Measurements from ENCODE around the gene ZNHIT6.

The ZNHIT6 gene

GRCh38 chr1:85615586-85616363 lies 92.5 kb downstream of the ZNHIT6 start:
- DNase-seq: no peak

GRCh38 chr1:85612704-85613361 lies 95.4 kb downstream of the ZNHIT6 start:
- no peak for DNase-seq

GRCh38 chr1:85611856-85612255 lies 96.4 kb downstream of the ZNHIT6 start:
- DNase-seq: no peak

GRCh38 chr1:85611425-85611824 lies 96.8 kb downstream of the ZNHIT6 start:
- no peak for DNase-seq

- DNase-seq: no peak
Observed at GRCh38 chr1:85609976-85610375, 98.3 kb downstream of the ZNHIT6 start.

GRCh38 chr1:85608851-85609250 lies 99.4 kb downstream of the ZNHIT6 start:
- no peak for DNase-seq

GRCh38 chr1:85607921-85608265 lies 100.3 kb downstream of the ZNHIT6 start:
- DNase-seq: no peak

- no peak for DNase-seq
Observed at GRCh38 chr1:85607126-85607920, 100.9 kb downstream of the ZNHIT6 start.

- DNase-seq: no peak
Observed at GRCh38 chr1:85606414-85606800, 101.8 kb downstream of the ZNHIT6 start.

- no peak for DNase-seq
Observed at GRCh38 chr1:85605484-85606413, 102.5 kb downstream of the ZNHIT6 start.

- no peak for DNase-seq
Observed at GRCh38 chr1:85604298-85604997, 103.8 kb downstream of the ZNHIT6 start.

GRCh38 chr1:85603086-85603880 lies 105.0 kb downstream of the ZNHIT6 start:
- DNase-seq: no peak

- DNase-seq: no peak
Observed at GRCh38 chr1:85602571-85602970, 105.7 kb downstream of the ZNHIT6 start.

- DNase-seq: no peak
Observed at GRCh38 chr1:85601901-85602300, 106.3 kb downstream of the ZNHIT6 start.

- DNase-seq: no peak
Observed at GRCh38 chr1:85599681-85600080, 108.6 kb downstream of the ZNHIT6 start.

Data from CD4-positive, alpha-beta T cell treated with Interferon gamma for 1 hour (primary cell).